ENCODE results near the gene CEP295NL. TPM values are rescaled to one million over a fixed set of nuclear protein-coding genes. Genes with fewer than 3 reads are reported as not detected.
"Not testable (repeated sequence)": the region's sequence is repeated elsewhere in the genome, so short reads cannot be mapped to it uniquely, and the experiment has no call there.

The CEP295NL gene
- total RNA-seq, 1 donor from 2014 or later, result 7.9 TPM

DNA sequence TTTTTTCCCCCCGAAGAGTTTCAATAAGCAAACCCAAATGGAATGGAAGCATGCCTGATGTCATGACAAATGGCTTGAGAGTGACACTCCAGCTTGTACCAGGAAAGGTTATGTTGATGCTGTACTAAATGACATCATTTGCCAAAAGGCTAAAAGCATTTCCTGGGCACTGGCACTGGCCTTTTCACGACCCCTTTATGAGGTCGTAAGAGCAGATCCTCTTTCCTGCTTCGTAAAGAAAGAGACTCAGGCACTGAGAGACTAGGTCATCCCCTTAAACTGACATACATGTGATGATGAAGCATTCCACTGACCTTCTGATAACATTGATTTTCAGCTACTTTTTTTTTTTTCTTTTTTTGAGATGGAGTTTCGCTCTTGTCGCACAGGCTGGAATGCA lies 30.5 kb downstream of the CEP295NL start:
- intact Hi-C loops (cut with DNase I), result no loop called here
- no peak for TF ChIP-seq POLR2AphosphoS5 (IDR thresholded peaks at IDR 0.05; ENCODE audit: insufficient read depth in 1 of 2, low read depth in 1 of 2)
- no peak for TF ChIP-seq POLR2A (IDR thresholded peaks at IDR 0.05)
- TF ChIP-seq, protein P1, sequence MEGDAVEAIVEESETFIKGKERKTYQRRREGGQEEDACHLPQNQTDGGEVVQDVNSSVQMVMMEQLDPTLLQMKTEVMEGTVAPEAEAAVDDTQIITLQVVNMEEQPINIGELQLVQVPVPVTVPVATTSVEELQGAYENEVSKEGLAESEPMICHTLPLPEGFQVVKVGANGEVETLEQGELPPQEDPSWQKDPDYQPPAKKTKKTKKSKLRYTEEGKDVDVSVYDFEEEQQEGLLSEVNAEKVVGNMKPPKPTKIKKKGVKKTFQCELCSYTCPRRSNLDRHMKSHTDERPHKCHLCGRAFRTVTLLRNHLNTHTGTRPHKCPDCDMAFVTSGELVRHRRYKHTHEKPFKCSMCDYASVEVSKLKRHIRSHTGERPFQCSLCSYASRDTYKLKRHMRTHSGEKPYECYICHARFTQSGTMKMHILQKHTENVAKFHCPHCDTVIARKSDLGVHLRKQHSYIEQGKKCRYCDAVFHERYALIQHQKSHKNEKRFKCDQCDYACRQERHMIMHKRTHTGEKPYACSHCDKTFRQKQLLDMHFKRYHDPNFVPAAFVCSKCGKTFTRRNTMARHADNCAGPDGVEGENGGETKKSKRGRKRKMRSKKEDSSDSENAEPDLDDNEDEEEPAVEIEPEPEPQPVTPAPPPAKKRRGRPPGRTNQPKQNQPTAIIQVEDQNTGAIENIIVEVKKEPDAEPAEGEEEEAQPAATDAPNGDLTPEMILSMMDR (IDR thresholded peaks at IDR 0.05), result no peak
- Histone ChIP-seq H3K4me1 (peaks cover 47% of the 10 kb centered on the region), H3K27ac (peak overlapping the region; percentile 12), H3K36me3 (peaks cover 0 to 26% of the 10 kb centered on the region in 2 donors), H3K9me3 (no peaks in the 10 kb centered on the region), H3K27me3 (no peaks in the 10 kb centered on the region), H3K4me3 (no peak overlapping the region)
- DNase-seq (ENCODE audit: extremely low spot score in 2 of 2), result no peak

- Histone ChIP-seq H3K27me3 (no peaks in the 10 kb centered on the region), H3K36me3 (peaks cover 0 to 26% of the 10 kb centered on the region in 2 donors), H3K9me3 (no peaks in the 10 kb centered on the region), H3K4me3 (no peak overlapping the region), H3K27ac (no peak overlapping the region), H3K4me1 (peaks cover 44% of the 10 kb centered on the region)
- no peak for TF ChIP-seq POLR2A (IDR thresholded peaks at IDR 0.05)
- TF ChIP-seq POLR2AphosphoS5 (IDR thresholded peaks at IDR 0.05; ENCODE audit: insufficient read depth in 1 of 2, low read depth in 1 of 2), result no peak
- TF ChIP-seq, protein P1 (IDR thresholded peaks at IDR 0.05), result no peak
- no peak for DNase-seq (ENCODE audit: extremely low spot score in 2 of 2)
- intact Hi-C loops (cut with DNase I), result no loop called here
Observed at GRCh38 chr17:78870621-78871020, 32.4 kb downstream of the CEP295NL start.

- intact Hi-C loops (cut with DNase I), result no loop called here
- Histone ChIP-seq H3K9me3 (no peaks in the 10 kb centered on the region), H3K4me1 (peaks cover 26% of the 10 kb centered on the region), H3K27me3 (no peaks in the 10 kb centered on the region), H3K36me3 (peaks cover 0 to 25% of the 10 kb centered on the region in 2 donors), H3K27ac (peak overlapping the region; percentile 1), H3K4me3 (no peak overlapping the region)
- TF ChIP-seq, protein P1 (IDR thresholded peaks at IDR 0.05), result no peak
- no peak for TF ChIP-seq POLR2A (IDR thresholded peaks at IDR 0.05)
- DNase-seq (ENCODE audit: extremely low spot score in 2 of 2), result no peak
Observed at GRCh38 chr17:78868391-78868790, 34.6 kb downstream of the CEP295NL start.

- H3K27me3 ChIP-seq; intact Hi-C loops (cut with DNase I); H3K4me3 ChIP-seq; H3K9me3 ChIP-seq; DNase-seq (ENCODE audit: extremely low spot score in 2 of 2): not testable (repeated sequence)
- H3K27ac ChIP-seq, result peak overlapping the region; percentile 92
- H3K4me1 ChIP-seq, result peaks cover 19% of the 10 kb centered on the region
- H3K36me3 ChIP-seq, result peaks cover 0 to 13% of the 10 kb centered on the region in 2 donors
Observed at GRCh38 chr17:78867046-78867445, 36.0 kb downstream of the CEP295NL start.

GRCh38 chr17:78865682-78866390 lies 37.2 kb downstream of the CEP295NL start:
- Histone ChIP-seq H3K4me3 (no peak overlapping the region), H3K9me3 (no peaks in the 10 kb centered on the region), H3K4me1 (peaks cover 27% of the 10 kb centered on the region), H3K27me3 (no peaks in the 10 kb centered on the region), H3K36me3 (peaks cover 0 to 11% of the 10 kb centered on the region in 2 donors), H3K27ac (peak overlapping the region; percentile 92)
- intact Hi-C loops (cut with DNase I), result loop anchor here (2.0 kb wide), 1 partner anchor 61 kb away; no protein-coding TSS in a partner anchor
- no peak for DNase-seq (ENCODE audit: extremely low spot score in 2 of 2)
- TF ChIP-seq POLR2A (IDR thresholded peaks at IDR 0.05), result no peak
- TF ChIP-seq POLR2AphosphoS5 (IDR thresholded peaks at IDR 0.05; ENCODE audit: insufficient read depth in 1 of 2, low read depth in 1 of 2), result peak; percentile 16 to 48
- TF ChIP-seq, protein P1 (IDR thresholded peaks at IDR 0.05), result peak; percentile 69 to 91 (median 75)

Measured in vagina (tissue), 2 donors.